GM23248 (cell line): ENCODE measurements around the gene CNOT2. TPM values are rescaled to one million over a fixed set of nuclear protein-coding genes. Genes with fewer than 3 reads are reported as not detected.
A peak's percentile ranks its signal among the peaks of the same experiment; 100 is the strongest.

ENCODE experiments used
- DNase-seq: peaks from one replicate; pipeline ENCODE4 v3.0.0-alpha.2; 2015
- H2AFZ ChIP-seq: fragments of 200-600 bp; sonication (generic); 2 replicates; pipeline ENCODE4 v1.6.1; 2016; ENCODE audit warnings: antibody characterized with exemption
- H3F3A ChIP-seq: fragments of 200-600 bp; sonication (generic); 2 replicates; pipeline ENCODE4 v1.6.1; 2016; ENCODE audit warnings: mild to moderate bottlenecking, antibody characterized with exemption, mixed run types; ENCODE audit not compliant: insufficient read depth
- H3K27ac ChIP-seq: fragments of 200-600 bp; sonication (generic); 2 replicates; pipeline ENCODE4 v1.5.1; 2016; ENCODE audit warnings: mild to moderate bottlenecking
- H3K27me3 ChIP-seq: fragments of 200-600 bp; sonication (generic); replicated peaks from 2 replicates; pipeline ENCODE4 v1.6.1; 2016; ENCODE audit warnings: mild to moderate bottlenecking; ENCODE audit not compliant: insufficient read depth
- H3K36me3 ChIP-seq: fragments of 200-600 bp; sonication (generic); 2 replicates; pipeline ENCODE4 v1.6.1; 2016; ENCODE audit warnings: low read depth, mild to moderate bottlenecking
- H3K4me1 ChIP-seq: fragments of 200-600 bp; sonication (generic); 2 replicates; pipeline ENCODE4 v1.6.1; 2016; ENCODE audit warnings: mild to moderate bottlenecking; ENCODE audit not compliant: insufficient read depth
- H3K4me2 ChIP-seq: fragments of 200-600 bp; sonication (generic); one replicate; pipeline ENCODE4 v1.6.1; 2016; ENCODE audit warnings: mild to moderate bottlenecking; ENCODE audit not compliant: unreplicated experiment
- H3K4me3 ChIP-seq: fragments of 200-600 bp; sonication (generic); 2 replicates; pipeline ENCODE4 v1.5.1; 2016; ENCODE audit warnings: mild to moderate bottlenecking
- H3K79me2 ChIP-seq: fragments of 200-600 bp; sonication (generic); 2 replicates; pipeline ENCODE4 v1.6.1; 2016; ENCODE audit warnings: mild to moderate bottlenecking; ENCODE audit not compliant: insufficient read depth
- H3K9ac ChIP-seq: fragments of 200-600 bp; sonication (generic); 2 replicates; pipeline ENCODE4 v1.6.1; 2016; ENCODE audit warnings: mild to moderate bottlenecking
- H3K9me2 ChIP-seq: fragments of 200-600 bp; sonication (generic); 2 replicates; pipeline ENCODE4 v1.6.1; 2016; ENCODE audit warnings: mixed run types, mild to moderate bottlenecking, moderate library complexity; ENCODE audit not compliant: insufficient read depth
- H3K9me3 ChIP-seq: fragments of 200-600 bp; sonication (generic); one replicate; pipeline ENCODE4 v1.6.1; 2017; ENCODE audit warnings: low read depth
- H4K20me1 ChIP-seq: fragments of 200-600 bp; sonication (generic); 2 replicates; pipeline ENCODE4 v1.6.0; 2016; ENCODE audit not compliant: insufficient read depth
- EZH2 ChIP-seq: fragments of 200-600 bp; sonication (generic); IDR thresholded peaks from 2 replicates; pipeline ENCODE4 v1.6.1; 2018; ENCODE audit warnings: antibody characterized with exemption, mild to moderate bottlenecking; ENCODE audit not compliant: insufficient read depth, poor library complexity, severe bottlenecking
- EZH2phosphoT487 ChIP-seq: fragments of 200-600 bp; sonication (generic); IDR thresholded peaks from 2 replicates; pipeline ENCODE4 v1.6.1; 2018; ENCODE audit warnings: antibody characterized with exemption, moderate library complexity, mild to moderate bottlenecking, low read depth; ENCODE audit not compliant: insufficient read depth
- WGBS, 2 experiments: methylation state at CpG; one replicate each; pipeline ENCODE4 v1.1.6; 2015 to 2017; ENCODE audit warnings: low lambda C conversion rate in 2 of 2, low coverage in 1 of 2; ENCODE audit errors: missing lambda C conversion rate in 2 of 2; 5-methylcytosine and 5-hydroxymethylcytosine counted together
- in situ Hi-C: fragments of 300-500 bp; cut with MboI; formaldehyde crosslinking; loops from 2 replicates; pipeline ENCODE4 v1.15.0; 2020
- polyA plus RNA-seq: library from polyadenylated mRNA; unstranded; fragments of >200 nt; fragmentation: Nextera tagmentation; extraction: Ambion mirVana; gene quantifications from 2 replicates; pipeline ENCODE4 v1.2.1, GENCODE V29; 2016
- total RNA-seq: library from RNA; depleted of rRNA; stranded (reverse); fragments of >200 nt; shearing (Covaris generic); gene quantifications from 2 replicates; pipeline ENCODE4 v1.2.3, GENCODE V29; 2014

Gene CNOT2
- total and polyA plus RNA-seq, 2 experiments from 2014 or later = 74.3 to 92.4 TPM

DNA sequence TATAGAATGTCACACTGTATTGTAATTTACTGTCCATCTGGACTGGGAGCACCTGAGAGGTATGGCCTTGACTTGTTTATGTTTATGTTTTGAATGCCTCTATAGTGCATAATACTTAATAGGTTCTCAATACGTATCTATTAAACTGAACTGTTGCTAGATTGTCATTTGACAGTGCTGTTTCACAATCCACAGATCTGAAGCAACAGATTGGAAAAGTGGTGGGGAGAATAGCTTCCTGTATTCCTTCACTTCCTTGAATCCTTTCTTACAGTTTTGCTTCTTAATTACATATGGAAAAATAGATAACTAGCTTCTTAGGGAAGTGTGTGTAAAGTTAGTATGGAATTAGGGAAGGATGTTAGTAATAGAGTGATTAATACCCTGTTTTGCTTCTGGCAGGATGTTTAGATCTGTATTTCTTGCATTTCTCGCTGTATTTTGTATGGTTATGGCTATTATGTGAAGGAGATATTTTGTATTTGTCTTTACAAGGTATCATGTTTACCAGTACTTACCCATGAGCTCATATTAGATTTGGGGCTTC, 4.5 kb downstream of the CNOT2 start:
- H3F3A ChIP-seq = peaks cover 19% of the 10 kb centered on the region
- H3K36me3 ChIP-seq = peaks cover 5% of the 10 kb centered on the region; the same call in 1 of the 2 replicates
- TF ChIP-seq EZH2phosphoT487 (no peak), EZH2 (no peak)
- no peak overlapping the region for H3K27ac ChIP-seq
- H3K27me3 ChIP-seq = no peaks in the 10 kb centered on the region
- 77 to 85% methylated on average over 2 of the region's 2 CpGs for WGBS, 2 experiments
- no peak overlapping the region for H3K4me3 ChIP-seq
- H3K79me2 ChIP-seq = peaks cover 92% of the 10 kb centered on the region
- peak; percentile 18 for DNase-seq
- no peaks in the 10 kb centered on the region for H3K9me2 ChIP-seq
- no peak overlapping the region for H3K4me2 ChIP-seq
- no peak overlapping the region for H3K9ac ChIP-seq
- peaks cover 11% of the 10 kb centered on the region for H4K20me1 ChIP-seq
- H3K9me3 ChIP-seq = no peaks in the 10 kb centered on the region
- peaks cover 55% of the 10 kb centered on the region for H3K4me1 ChIP-seq
- no peak overlapping the region for H2AFZ ChIP-seq
- in situ Hi-C loops = no loop called here

DNA sequence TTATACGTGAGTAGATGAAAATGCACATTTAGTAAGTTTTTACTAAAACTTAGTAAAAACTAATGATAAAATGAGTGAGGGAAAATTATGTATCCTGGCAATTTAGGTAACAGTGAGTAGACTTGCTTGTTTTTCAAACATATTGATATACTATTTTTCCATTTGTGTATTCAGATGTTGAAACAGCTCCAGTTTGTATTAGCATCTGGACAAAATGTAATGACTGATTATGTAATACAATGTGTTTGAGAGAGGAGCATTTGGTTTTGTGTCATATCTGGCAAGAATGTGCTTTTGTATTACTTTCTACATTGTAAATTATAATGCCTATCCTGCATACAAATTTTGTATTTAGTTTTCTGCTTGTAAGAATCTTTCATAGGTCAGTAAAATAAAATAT, 5.6 kb downstream of the CNOT2 start:
- Histone ChIP-seq H4K20me1 (peaks cover 11% of the 10 kb centered on the region), H3K4me1 (peaks cover 55% of the 10 kb centered on the region), H3K36me3 (peaks cover 5% of the 10 kb centered on the region; the same call in 1 of the 2 replicates), H3K9me2 (no peaks in the 10 kb centered on the region), H3K9ac (no peak overlapping the region), H3K4me3 (no peak overlapping the region), H2AFZ (no peak overlapping the region), H3K79me2 (peaks cover 100% of the 10 kb centered on the region), H3K27me3 (no peaks in the 10 kb centered on the region), H3K9me3 (no peaks in the 10 kb centered on the region), H3F3A (peaks cover 17% of the 10 kb centered on the region), H3K27ac (no peak overlapping the region), H3K4me2 (no peak overlapping the region)
- DNase-seq = peak; percentile 35
- TF ChIP-seq EZH2phosphoT487 (no peak), EZH2 (no peak)
- 61 to 71% methylated on average over 1 of the region's 1 CpG for WGBS, 2 experiments
- in situ Hi-C loops = no loop called here

DNA sequence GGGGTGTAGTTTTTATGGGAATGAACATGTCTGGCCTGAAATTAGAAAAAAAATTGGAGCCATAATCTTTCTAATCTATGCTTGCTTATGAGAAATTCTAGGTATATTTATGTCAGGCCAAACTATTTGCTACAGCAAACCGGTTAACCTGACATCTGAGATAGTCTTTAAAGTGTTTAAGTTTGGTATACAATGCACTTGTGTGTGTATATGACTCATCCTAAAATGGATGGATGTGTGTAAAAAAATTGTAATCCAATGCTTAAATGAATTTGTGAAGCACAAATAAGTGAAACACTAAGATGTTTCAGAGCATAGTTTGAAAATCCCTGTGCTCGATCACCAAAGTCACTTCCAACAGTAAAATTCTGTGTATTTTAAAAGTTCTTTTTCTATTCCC, 6.7 kb downstream of the CNOT2 start:
- no peak overlapping the region for H3K4me3 ChIP-seq
- no peak for DNase-seq
- peaks cover 100% of the 10 kb centered on the region for H3K79me2 ChIP-seq
- H3K9ac ChIP-seq = no peak overlapping the region
- H3K27ac ChIP-seq = no peak overlapping the region
- WGBS, 2 experiments = 73% methylated on average over 2 of the region's 2 CpGs
- no peak overlapping the region for H3K4me2 ChIP-seq
- TF ChIP-seq EZH2 = no peak
- no peak overlapping the region for H2AFZ ChIP-seq
- no peaks in the 10 kb centered on the region for H3K27me3 ChIP-seq
- peaks cover 11% of the 10 kb centered on the region for H3F3A ChIP-seq
- H4K20me1 ChIP-seq = peaks cover 11% of the 10 kb centered on the region
- in situ Hi-C loops = no loop called here
- peaks cover 5% of the 10 kb centered on the region; the same call in 1 of the 2 replicates for H3K36me3 ChIP-seq
- peaks cover 51% of the 10 kb centered on the region for H3K4me1 ChIP-seq
- H3K9me3 ChIP-seq = no peaks in the 10 kb centered on the region
- no peaks in the 10 kb centered on the region for H3K9me2 ChIP-seq

DNA sequence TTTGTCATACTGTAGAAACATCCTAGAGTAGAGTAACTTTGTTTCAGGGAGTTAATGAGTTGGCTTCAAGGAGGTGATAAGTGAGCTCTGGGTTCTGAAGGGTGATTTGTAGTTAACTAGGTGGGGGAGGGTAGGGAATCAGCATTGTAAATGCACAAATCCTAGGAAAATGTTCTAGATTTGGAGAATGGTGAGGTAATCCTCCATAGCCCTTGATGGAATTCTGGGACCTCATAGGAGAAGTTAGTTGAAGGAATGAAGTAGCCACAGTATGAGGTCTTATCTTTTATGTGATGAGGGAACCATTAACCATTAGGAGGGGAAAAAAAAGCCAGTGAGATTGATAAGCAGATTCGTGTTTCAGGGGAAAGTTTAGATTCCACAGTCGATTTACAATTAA, 8.0 kb downstream of the CNOT2 start:
- no peak overlapping the region for H3K4me3 ChIP-seq
- H3K27me3 ChIP-seq = no peaks in the 10 kb centered on the region
- DNase-seq = no peak
- TF ChIP-seq EZH2phosphoT487 (no peak), EZH2 (no peak)
- peaks cover 11% of the 10 kb centered on the region for H4K20me1 ChIP-seq
- H3K4me2 ChIP-seq = no peak overlapping the region
- H3K27ac ChIP-seq = no peak overlapping the region
- peaks cover 5% of the 10 kb centered on the region; the same call in 1 of the 2 replicates for H3K36me3 ChIP-seq
- no peak overlapping the region for H3K9ac ChIP-seq
- H3K9me3 ChIP-seq = no peaks in the 10 kb centered on the region
- H3K9me2 ChIP-seq = no peaks in the 10 kb centered on the region
- 76 to 80% methylated on average over 2 of the region's 2 CpGs for WGBS, 2 experiments
- H2AFZ ChIP-seq = no peak overlapping the region
- H3F3A ChIP-seq = peaks cover 22% of the 10 kb centered on the region
- H3K79me2 ChIP-seq = peaks cover 100% of the 10 kb centered on the region
- in situ Hi-C loops = no loop called here
- peaks cover 51% of the 10 kb centered on the region for H3K4me1 ChIP-seq
